Prostate gland (tissue), 2 donors: ENCODE results near the gene TMEM214. TPM values are rescaled to one million over a fixed set of nuclear protein-coding genes. Genes with fewer than 3 reads are reported as not detected.

Experiments used
- DNase-seq: peaks from one replicate; pipeline ENCODE4 v3.0.0-alpha.2; 2019; ENCODE audit warnings: low spot score
- H3K27ac ChIP-seq, 2 donors: fragments of 200-600 bp; sonication (generic); 2 replicates each; pipeline ENCODE4 v1.5.1; 2017 to 2019
- H3K27me3 ChIP-seq: fragments of 200-600 bp; sonication (generic); replicated peaks from 2 replicates; pipeline ENCODE4 v1.5.1; 2019; ENCODE audit not compliant: insufficient read depth
- H3K36me3 ChIP-seq, 2 donors: fragments of 200-600 bp; sonication (generic); 1 replicate in 1 of 2; 2 replicates in 1 of 2; pipeline versions ENCODE4 v1.5.1 to v1.8.1; 2017 to 2019
- H3K4me1 ChIP-seq: fragments of 200-600 bp; sonication (generic); replicated peaks from 2 replicates; pipeline ENCODE4 v1.5.1; 2019
- H3K4me3 ChIP-seq, 2 donors: fragments of 200-600 bp; sonication (generic); 2 replicates each; pipeline ENCODE4 v1.5.1; 2017 to 2019
- H3K9me3 ChIP-seq: fragments of 200-600 bp; sonication (generic); 2 replicates; pipeline ENCODE4 v1.5.1; 2017
- CTCF ChIP-seq, 4 experiments: fragments of 200-600 bp in 2 of 4; fragments of 450-650 bp in 2 of 4; sonication (generic) in 2 of 4; IDR thresholded peaks; 1 replicate in 3 of 4; 2 replicates in 1 of 4; pipeline ENCODE4 v1.5.1; 2016 to 2019; ENCODE audit warnings: antibody characterized with exemption in 4 of 4, mild to moderate bottlenecking in 2 of 4, moderate library complexity in 2 of 4
- POLR2A ChIP-seq: fragments of 450-650 bp; IDR thresholded peaks from one replicate; pipeline ENCODE4 v1.6.1; 2016; ENCODE audit warnings: antibody characterized with exemption, mild to moderate bottlenecking
- POLR2AphosphoS5 ChIP-seq: sonication (generic); formaldehyde crosslinking; IDR thresholded peaks from one replicate; pipeline ENCODE4 v1.6.1; 2017; ENCODE audit warnings: antibody characterized with exemption
- WGBS: methylation state at CpG from one replicate; pipeline ENCODE4 v1.1.5; 2018; 5-methylcytosine and 5-hydroxymethylcytosine counted together
- intact Hi-C: fragments of 100-400 bp; cut with DNase I; formaldehyde crosslinking; loops from one replicate; pipeline ENCODE4 v1.14.2; 2022
- total RNA-seq, 2 donors: library from RNA; depleted of rRNA; stranded (reverse); fragments of >200 nt; gene quantifications; one replicate each; pipeline ENCODE4 v1.1.0, GENCODE V29; 2016

TMEM214 gene
- total RNA-seq, 2 donors from 2014 or later, result 44.5 to 75.9 TPM

DNA sequence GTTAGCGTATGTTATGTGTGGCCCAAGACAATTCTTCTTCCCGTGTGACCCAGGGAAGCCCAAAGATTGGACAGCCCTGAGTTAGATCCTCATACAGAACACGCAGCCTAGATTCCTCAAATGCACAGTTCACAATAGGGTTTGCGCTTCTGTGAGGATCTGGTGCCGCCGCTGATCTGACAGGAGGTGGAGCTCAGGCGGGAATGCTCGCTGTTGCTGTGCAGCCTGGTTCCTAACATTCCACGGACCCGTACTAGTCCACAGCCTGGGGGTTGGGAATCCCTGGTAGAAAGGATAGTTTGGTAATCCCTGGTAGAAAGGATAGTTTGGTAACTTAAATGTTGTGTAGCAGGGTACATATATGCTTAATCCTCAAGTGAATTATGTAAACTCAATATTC is 35.4 kb upstream of the TMEM214 start:
- H3K27ac ChIP-seq, result no peak overlapping the region
- no peaks in the 10 kb centered on the region for H3K36me3 ChIP-seq
- H3K4me1 ChIP-seq, result no peaks in the 10 kb centered on the region
- no peaks in the 10 kb centered on the region for H3K9me3 ChIP-seq
- DNase-seq, result no peak
- intact Hi-C loops, result no loop called here
- WGBS, result 78% methylated on average over 10 of the region's 10 CpGs
- H3K27me3 ChIP-seq, result no peaks in the 10 kb centered on the region
- no peak overlapping the region for H3K4me3 ChIP-seq
- TF ChIP-seq CTCF (IDR thresholded peaks at IDR 0.05) (no peak), POLR2A (no peak)

DNA sequence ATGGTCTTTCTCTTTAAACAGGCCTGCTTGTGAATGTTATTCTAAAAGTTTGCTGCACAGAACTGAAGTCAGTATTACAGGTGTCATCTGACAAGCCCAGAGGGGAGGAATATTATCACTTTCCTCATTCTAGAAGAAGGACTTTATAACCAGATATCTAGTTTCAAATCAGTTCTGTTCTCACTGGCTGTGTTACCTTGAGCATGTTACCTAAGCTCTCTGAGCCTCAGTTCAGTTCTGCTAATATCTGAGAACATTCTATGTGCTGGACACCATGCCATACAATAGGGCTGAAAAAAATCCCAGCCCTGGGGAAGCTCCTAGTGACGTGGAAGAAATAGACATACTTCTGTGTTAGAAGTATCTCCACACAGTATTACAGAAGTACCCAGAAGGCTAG is 34.4 kb upstream of the TMEM214 start:
- DNase-seq, result no peak
- TF ChIP-seq POLR2AphosphoS5, result no peak
- TF ChIP-seq CTCF (IDR thresholded peaks at IDR 0.05), result no peak
- TF ChIP-seq POLR2A, result no peak
- H3K9me3 ChIP-seq, result no peaks in the 10 kb centered on the region
- H3K4me1 ChIP-seq, result no peaks in the 10 kb centered on the region
- no peak overlapping the region for H3K4me3 ChIP-seq
- H3K36me3 ChIP-seq, result no peaks in the 10 kb centered on the region
- WGBS, result 90% methylated on average over 1 of the region's 1 CpG
- no peaks in the 10 kb centered on the region for H3K27me3 ChIP-seq
- no peak overlapping the region for H3K27ac ChIP-seq
- intact Hi-C loops, result no loop called here

- H3K27ac ChIP-seq, result no peak overlapping the region
- H3K36me3 ChIP-seq, result no peaks in the 10 kb centered on the region
- H3K9me3 ChIP-seq, result no peaks in the 10 kb centered on the region
- 77% methylated on average over 4 of the region's 4 CpGs for WGBS
- TF ChIP-seq CTCF (IDR thresholded peaks at IDR 0.05), result no peak
- no peak for TF ChIP-seq POLR2A
- no peak for TF ChIP-seq POLR2AphosphoS5
- DNase-seq, result no peak
- intact Hi-C loops, result no loop called here
- no peak overlapping the region for H3K4me3 ChIP-seq
- no peaks in the 10 kb centered on the region for H3K27me3 ChIP-seq
- no peaks in the 10 kb centered on the region for H3K4me1 ChIP-seq
Measured at GRCh38 chr2:27000228-27000627, 32.5 kb upstream of the TMEM214 start.

GRCh38 chr2:27000995-27001394 is 31.8 kb upstream of the TMEM214 start:
- 94% methylated on average over 2 of the region's 2 CpGs for WGBS
- Histone ChIP-seq H3K36me3 (no peaks in the 10 kb centered on the region), H3K9me3 (no peaks in the 10 kb centered on the region), H3K4me3 (no peak overlapping the region), H3K27me3 (no peaks in the 10 kb centered on the region), H3K27ac (no peak overlapping the region), H3K4me1 (no peaks in the 10 kb centered on the region)
- TF ChIP-seq CTCF (IDR thresholded peaks at IDR 0.05), result no peak
- no peak for TF ChIP-seq POLR2A
- no peak for TF ChIP-seq POLR2AphosphoS5
- DNase-seq, result no peak
- intact Hi-C loops, result no loop called here

DNA sequence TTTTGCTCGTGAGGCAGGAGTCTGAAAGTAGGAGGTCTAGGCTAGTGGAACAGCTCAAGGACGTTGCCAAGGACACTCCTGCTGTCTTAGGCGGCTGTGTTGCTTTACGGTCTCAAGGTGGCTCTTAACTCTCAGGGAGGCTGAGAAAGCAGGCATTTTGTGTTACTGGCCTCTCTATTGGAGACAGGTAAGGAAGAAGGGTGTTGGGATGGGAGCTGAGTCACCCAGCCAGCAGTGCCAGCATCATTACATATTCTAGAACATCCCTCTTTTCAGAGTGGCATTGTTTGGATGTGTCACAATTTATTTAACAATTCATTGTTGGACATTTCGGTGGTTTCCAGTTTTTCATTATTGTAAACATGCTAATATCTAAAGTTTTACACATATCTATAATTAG is 30.8 kb upstream of the TMEM214 start:
- Histone ChIP-seq H3K4me3 (no peak overlapping the region), H3K27me3 (no peaks in the 10 kb centered on the region), H3K36me3 (no peaks in the 10 kb centered on the region), H3K27ac (no peak overlapping the region), H3K4me1 (no peaks in the 10 kb centered on the region), H3K9me3 (no peaks in the 10 kb centered on the region)
- intact Hi-C loops, result no loop called here
- no peak for DNase-seq
- 67% methylated on average over 5 of the region's 5 CpGs for WGBS
- TF ChIP-seq POLR2A, result no peak
- TF ChIP-seq POLR2AphosphoS5, result no peak
- TF ChIP-seq CTCF (IDR thresholded peaks at IDR 0.05), result no peak
